Measurements from ENCODE around the gene CYP4F22. TPM values are rescaled to one million over a fixed set of nuclear protein-coding genes. Genes with fewer than 3 reads are reported as not detected.

The CYP4F22 gene
- total RNA-seq, 1 experiment from 2014 or later = not detected

DNA sequence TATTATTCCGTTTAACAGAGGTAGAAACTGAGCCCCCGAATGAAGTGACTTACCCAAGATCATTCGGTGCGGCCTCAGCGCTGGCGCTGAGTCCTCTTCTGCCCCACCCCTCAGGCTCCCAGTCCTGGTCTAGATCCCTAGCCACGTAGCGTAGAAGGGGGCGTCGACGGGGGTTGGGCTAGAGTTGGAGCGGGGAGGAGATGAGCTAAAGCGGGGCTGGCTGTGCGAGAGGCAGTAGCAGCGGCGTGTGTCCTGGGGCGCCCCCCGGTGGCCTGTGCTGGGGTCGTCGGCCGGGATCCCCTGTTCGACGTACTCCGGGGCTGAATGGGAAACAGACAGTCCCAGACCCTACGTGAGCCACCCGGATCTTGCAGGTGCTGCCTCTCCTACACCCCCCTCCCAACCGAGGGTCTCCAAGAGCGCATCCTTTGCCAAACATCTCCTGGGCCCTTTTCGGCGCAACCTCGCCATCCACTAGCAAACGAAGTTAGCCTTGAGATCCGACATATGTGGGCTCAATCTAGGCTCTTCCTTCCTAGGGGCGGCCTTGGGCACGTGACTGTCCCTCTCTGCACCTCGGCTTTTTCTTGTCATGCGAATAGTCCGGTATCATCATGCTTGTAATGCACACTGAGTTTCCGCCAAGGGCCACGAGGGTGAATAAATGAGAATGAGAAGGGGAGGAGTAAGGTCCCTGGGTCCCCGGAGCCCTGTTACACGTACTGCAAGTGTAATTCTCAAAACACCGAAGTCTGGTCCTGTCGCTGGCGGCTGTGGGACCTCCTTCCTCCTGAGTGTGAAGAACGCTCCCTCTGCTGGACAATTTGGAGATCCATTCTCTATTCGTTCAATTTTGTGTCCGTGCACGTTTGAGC lies 47.7 kb downstream of the CYP4F22 start:
- TF ChIP-seq EZH2 (IDR thresholded peaks at IDR 0.05; ENCODE audit: low read depth) (no peak), CTCF (conservative IDR thresholded peaks at IDR 0.05) (peak; percentile 78)
- intact Hi-C loops (cut with micrococcal nuclease; ENCODE audit: unreplicated experiment) = loop anchor here (1.0 to 5.0 kb wide), 7 partner anchors 77 to 685 kb away; partner anchors contain the start of gene PGLYRP2
- Histone ChIP-seq H3K9me2 (ENCODE audit: insufficient read depth) (no peaks in the 10 kb centered on the region), H3K27ac (no peak overlapping the region), H3K9me3 (ENCODE audit: insufficient read depth, low read depth) (no peaks in the 10 kb centered on the region), H3K4me1 (replicated peaks; ENCODE audit: insufficient read depth) (peaks cover 12% of the 10 kb centered on the region), H3K79me2 (ENCODE audit: low read depth) (no peaks in the 10 kb centered on the region), H3K27me3 (ENCODE audit: insufficient read depth, low read depth) (no peaks in the 10 kb centered on the region), H3K4me2 (peak overlapping the region; percentile 89), H3F3A (ENCODE audit: insufficient read depth, low read depth) (peaks cover 9% of the 10 kb centered on the region; the same call in 1 of the 2 replicates), H3K36me3 (ENCODE audit: low read depth) (no peaks in the 10 kb centered on the region), H3K4me3 (peak overlapping the region; percentile 52; the same call in 1 of the 2 replicates), H2AFZ (peak overlapping the region; percentile 78), H4K20me1 (ENCODE audit: insufficient read depth) (no peaks in the 10 kb centered on the region)
- ChIA-PET CTCF (interaction anchor here (0.6 to 1.0 kb wide), 9 partner anchors 9 to 464 kb away, joined by 3 to 15 read pairs (median 4); partner anchors contain the start of genes AKAP8L and PGLYRP2), POLR2A (ENCODE audit: unreplicated experiment) (interaction anchor here (0.6 to 1.0 kb wide), 3 partner anchors 137 to 356 kb away, joined by 3 to 4 read pairs (median 3); no protein-coding TSS in a partner anchor)
- DNase-seq = peak; percentile 92 to 94
- no TSS peak for BruUV-seq (replicated peaks)

- Histone ChIP-seq H3K27ac (no peak overlapping the region), H3K4me1 (replicated peaks; ENCODE audit: insufficient read depth) (peaks cover 12% of the 10 kb centered on the region), H2AFZ (peak overlapping the region; percentile 78; the same call in 1 of the 2 replicates), H3K9me3 (ENCODE audit: insufficient read depth, low read depth) (no peaks in the 10 kb centered on the region), H3K27me3 (ENCODE audit: insufficient read depth, low read depth) (no peaks in the 10 kb centered on the region), H3K9me2 (ENCODE audit: insufficient read depth) (no peaks in the 10 kb centered on the region), H3K36me3 (ENCODE audit: low read depth) (no peaks in the 10 kb centered on the region), H3K4me3 (peak overlapping the region; percentile 52; the same call in 1 of the 2 replicates), H4K20me1 (ENCODE audit: insufficient read depth) (no peaks in the 10 kb centered on the region), H3K79me2 (ENCODE audit: low read depth) (no peaks in the 10 kb centered on the region), H3F3A (ENCODE audit: insufficient read depth, low read depth) (peaks cover 9% of the 10 kb centered on the region; the same call in 1 of the 2 replicates), H3K4me2 (peak overlapping the region; percentile 89)
- intact Hi-C loops (cut with micrococcal nuclease; ENCODE audit: unreplicated experiment) = loop anchor here (1.0 to 5.0 kb wide), 7 partner anchors 77 to 685 kb away; partner anchors contain the start of gene PGLYRP2
- POLR2A ChIA-PET (ENCODE audit: unreplicated experiment) = no interaction called here
- CTCF ChIA-PET = no interaction called here
- no TSS peak for BruUV-seq (replicated peaks)
- TF ChIP-seq CTCF (conservative IDR thresholded peaks at IDR 0.05) (no peak), EZH2 (IDR thresholded peaks at IDR 0.05; ENCODE audit: low read depth) (no peak)
- DNase-seq = no peak
Observed at GRCh38 chr19:15556634-15557181, 48.4 kb downstream of the CYP4F22 start.

- H3K4me1 ChIP-seq (replicated peaks; ENCODE audit: insufficient read depth) = peaks cover 15% of the 10 kb centered on the region
- H3K4me3 ChIP-seq = no peak overlapping the region
- H3K36me3 ChIP-seq (ENCODE audit: low read depth) = no peaks in the 10 kb centered on the region
- H3K27ac ChIP-seq = no peak overlapping the region
- no peak for DNase-seq
- no peaks in the 10 kb centered on the region for H4K20me1 ChIP-seq (ENCODE audit: insufficient read depth)
- intact Hi-C loops (cut with micrococcal nuclease; ENCODE audit: unreplicated experiment) = loop anchor here (5.0 kb wide), 1 partner anchor 295 kb away; no protein-coding TSS in a partner anchor
- ChIA-PET POLR2A (ENCODE audit: unreplicated experiment) (no interaction called here), CTCF (interaction anchor here (0.6 kb wide), 1 partner anchor 465 kb away, joined by 3 read pairs; no protein-coding TSS in a partner anchor)
- no peaks in the 10 kb centered on the region for H3K79me2 ChIP-seq (ENCODE audit: low read depth)
- H3K4me2 ChIP-seq = no peak overlapping the region
- H3K27me3 ChIP-seq (ENCODE audit: insufficient read depth, low read depth) = no peaks in the 10 kb centered on the region
- H3K9me3 ChIP-seq (ENCODE audit: insufficient read depth, low read depth) = no peaks in the 10 kb centered on the region
- no peak overlapping the region for H2AFZ ChIP-seq
- no TSS peak for BruUV-seq (replicated peaks)
- peaks cover 6% of the 10 kb centered on the region; the same call in 1 of the 2 replicates for H3F3A ChIP-seq (ENCODE audit: insufficient read depth, low read depth)
- TF ChIP-seq EZH2 (IDR thresholded peaks at IDR 0.05; ENCODE audit: low read depth) (no peak), CTCF (conservative IDR thresholded peaks at IDR 0.05) (no peak)
- H3K9me2 ChIP-seq (ENCODE audit: insufficient read depth) = no peaks in the 10 kb centered on the region
Observed at GRCh38 chr19:15557223-15557622, 48.9 kb downstream of the CYP4F22 start.

Measured in PC-9 (cell line).